K562 (cell line): ENCODE measurements around the gene ARPC2. TPM values are rescaled to one million over a fixed set of nuclear protein-coding genes. Genes with fewer than 3 reads are reported as not detected.

Source experiments
- CEBPB ChIP-seq: fragments of 450-650 bp; IDR thresholded peaks from 2 replicates; pipeline ENCODE4 v1.6.1; 2016; ENCODE audit warnings: missing genetic modification characterization, missing compliant biosample characterization
- CREB1 ChIP-seq, 2 experiments: sonication (generic) in 1 of 2; formaldehyde crosslinking in 1 of 2; IDR thresholded peaks; 2 replicates each; pipeline versions ENCODE4 v1.6.1 to v1.8.0; 2012 to 2022; ENCODE audit warnings: inconsistent platforms in 1 of 2, mild to moderate bottlenecking in 1 of 2, missing genetic modification reagents in 1 of 2, moderate library complexity in 1 of 2
- CREB5 ChIP-seq: fragments of 250-450 bp; sonication (Bioruptor Pico); IDR thresholded peaks from 2 replicates; pipeline ENCODE4 v1.5.0; 2020; ENCODE audit warnings: mild to moderate bottlenecking
- CXXC5 ChIP-seq: fragments of 250-450 bp; sonication (Bioruptor Pico); IDR thresholded peaks from 2 replicates; pipeline ENCODE4 v1.8.0; 2022; ENCODE audit warnings: inconsistent platforms, mild to moderate bottlenecking, moderate library complexity
- DDX20 ChIP-seq: fragments of 450-650 bp; IDR thresholded peaks from 2 replicates; pipeline ENCODE4 v1.6.1; 2016; ENCODE audit warnings: missing genetic modification characterization, low read depth, mild to moderate bottlenecking, missing compliant biosample characterization, moderate library complexity
- IRF2 ChIP-seq: sonication (generic); formaldehyde crosslinking; IDR thresholded peaks from 2 replicates; pipeline ENCODE4 v1.8.1; 2022; ENCODE audit warnings: mild to moderate bottlenecking, missing genetic modification reagents
- KAT2B ChIP-seq: IDR thresholded peaks from one replicate; pipeline ENCODE4 v1.6.1; 2012; ENCODE audit warnings: low read depth, mild to moderate bottlenecking, control low read depth, inconsistent platforms, low read length, moderate library complexity
- KDM1A ChIP-seq, 2 experiments: fragments of 450-650 bp; IDR thresholded peaks; 2 replicates each; pipeline ENCODE4 v1.6.1; 2016; ENCODE audit warnings: mild to moderate bottlenecking in 2 of 2
- MAX ChIP-seq: sonication (generic); formaldehyde crosslinking; IDR thresholded peaks from 2 replicates; pipeline ENCODE4 v1.9.0; 2022; ENCODE audit warnings: mild to moderate bottlenecking, missing genetic modification reagents
- NEUROD1 ChIP-seq: fragments of 150-350 bp; IDR thresholded peaks from 2 replicates; pipeline ENCODE4 v1.6.1; 2014; ENCODE audit warnings: borderline replicate concordance, low read length, low read depth; ENCODE audit not compliant: partially characterized antibody
- NR1H2 ChIP-seq: sonication (generic); formaldehyde crosslinking; IDR thresholded peaks from 2 replicates; pipeline ENCODE4 v1.4.0; 2020; ENCODE audit warnings: mild to moderate bottlenecking, missing genetic modification reagents
- RHOXF2B ChIP-seq: fragments of 250-450 bp; sonication (Bioruptor Pico); conservative IDR thresholded peaks from 2 replicates; pipeline ENCODE4 v1.5.1; 2021
- SMARCA5 ChIP-seq: fragments of 450-650 bp; IDR thresholded peaks from 2 replicates; pipeline ENCODE4 v1.6.1; 2016
- TBL1XR1 ChIP-seq, 2 experiments: IDR thresholded peaks; 2 replicates each; pipeline ENCODE4 v1.6.1; 2012; ENCODE audit warnings: improper control_type of control experiment in 2 of 2, low read length in 2 of 2, mild to moderate bottlenecking in 1 of 2
- TGIF2 ChIP-seq: sonication (generic); formaldehyde crosslinking; IDR thresholded peaks from 2 replicates; pipeline ENCODE4 v1.8.1; 2022; ENCODE audit warnings: mild to moderate bottlenecking, missing genetic modification reagents, moderate library complexity
- TRIM25 ChIP-seq: fragments of 450-650 bp; IDR thresholded peaks from 2 replicates; pipeline ENCODE4 v1.7.0; 2016; ENCODE audit warnings: borderline replicate concordance
- U2AF1 ChIP-seq: fragments of 200-400 bp; formaldehyde crosslinking; optimal IDR thresholded peaks from 2 replicates; pipeline ENCODE3; 2017; ENCODE audit warnings: mild to moderate bottlenecking, low read depth, low read length, moderate library complexity
- UBTF ChIP-seq, 2 experiments: IDR thresholded peaks; 2 replicates each; pipeline ENCODE4 v1.6.1; 2012; ENCODE audit warnings: improper control_type of control experiment in 2 of 2, low read depth in 2 of 2, low read length in 2 of 2, borderline replicate concordance in 1 of 2
- USF1 ChIP-seq: sonication (generic); formaldehyde crosslinking; IDR thresholded peaks from 2 replicates; pipeline ENCODE4 v1.9.0; 2022; ENCODE audit warnings: mild to moderate bottlenecking, missing genetic modification reagents
- WHSC1 ChIP-seq: IDR thresholded peaks from one replicate; pipeline ENCODE4 v1.6.1; 2012; ENCODE audit warnings: low read length, control low read depth, inconsistent platforms
- ZNF3 ChIP-seq: fragments of 250-450 bp; sonication (Bioruptor Pico); IDR thresholded peaks from 2 replicates; pipeline ENCODE4 v1.5.0; 2021; ENCODE audit warnings: mild to moderate bottlenecking, moderate library complexity
- ZNF668 ChIP-seq: fragments of 250-450 bp; sonication (Bioruptor Pico); IDR thresholded peaks from 2 replicates; pipeline ENCODE4 v1.8.0; 2022; ENCODE audit warnings: mild to moderate bottlenecking, inconsistent platforms
- ZNF79 ChIP-seq: fragments of 250-450 bp; sonication (Bioruptor Pico); IDR thresholded peaks from 2 replicates; pipeline ENCODE4 v1.4.0; 2020; ENCODE audit warnings: low read depth, mild to moderate bottlenecking, moderate library complexity
- polyA plus RNA-seq, 8 experiments: library from polyadenylated mRNA; depleted of rRNA in 4 of 8; stranded (reverse) in 5 of 8; unstranded in 3 of 8; fragments of >200 nt; fragmentation: Nextera tagmentation in 2 of 8; fragmentation: Illumina TruSeq in 1 of 8; extraction: Ambion mirVana in 2 of 8; extraction: Trizol in 1 of 8; gene quantifications; 2 replicates each; pipeline versions ENCODE4 v1.2.1 to v1.2.3, GENCODE V29; 2011 to 2014; ENCODE audit warnings: inconsistent platforms in 1 of 8, missing spikeins in 1 of 8
- total RNA-seq, 7 experiments: library from RNA; depleted of rRNA in 6 of 7; stranded (reverse); fragments of >200 nt in 6 of 7; fragmentation: Illumina TruSeq in 2 of 7; extraction: Trizol in 2 of 7; gene quantifications; 2 replicates each; pipeline versions ENCODE4 v1.2.1 to v1.2.3, GENCODE V29; 2011 to 2021; ENCODE audit warnings: low replicate concordance in 1 of 7

ARPC2 gene
- total and polyA plus RNA-seq, 9 of the 15 experiments (the other 6 are each of a cell fraction or from before 2014, with no cell fraction given), result 81.9 to 187 (median 103) TPM

GRCh38 chr2:218301176-218301819, 84.3 kb downstream of the ARPC2 start (continued):
- TF ChIP-seq UBTF (IDR thresholded peaks at IDR 0.05; ENCODE audit: borderline replicate concordance in 1 of 2, low read depth in 2 of 2, low read length in 2 of 2) (no peak), RHOXF2B (CRISPR knock-in tag) (no peak), DDX20 (no peak), SMARCA5 (no peak), USF1 (CRISPR knock-in tag) (no peak), WHSC1 (no peak), IRF2 (no peak), CEBPB (no peak), MAX (CRISPR knock-in tag) (no peak), KAT2B (no peak), U2AF1 (no peak), NEUROD1 (no peak), NR1H2 (CRISPR knock-in tag) (no peak), CXXC5 (CRISPR knock-in tag) (no peak), CREB1 (IDR thresholded peaks at IDR 0.05) (no peak), CREB1 (CRISPR knock-in tag; IDR thresholded peaks at IDR 0.05) (no peak), TGIF2 (CRISPR knock-in tag) (no peak), TRIM25 (0 out of 2 replicates have a peak, but pooled peaks have one; percentile 80), KDM1A (IDR thresholded peaks at IDR 0.05) (no peak), TBL1XR1 (IDR thresholded peaks at IDR 0.05; ENCODE audit: low read length in 2 of 2) (no peak), ZNF3 (CRISPR knock-in tag) (no peak), ZNF79 (CRISPR knock-in tag) (no peak), CREB5 (no peak), ZNF668 (CRISPR knock-in tag) (no peak)
